Psoas muscle (tissue), 8 donors: ENCODE measurements around the gene DEGS2. TPM values are rescaled to one million over a fixed set of nuclear protein-coding genes. Genes with fewer than 3 reads are reported as not detected.
A peak's percentile ranks its signal among the peaks of the same experiment; 100 is the strongest.

Experiments used
- ATAC-seq, 4 donors: fragments of 200-7000 bp; cut with Tn5 transposase; one replicate each; pipeline ENCODE4 v1.9.1; 2020; ENCODE audit warnings: moderate library complexity in 3 of 4, mild to moderate bottlenecking in 2 of 4
- DNase-seq, 2 donors: peaks; one replicate each; pipeline ENCODE4 v3.0.0-alpha.2; 2020
- H3K27ac ChIP-seq: fragments of 200-600 bp; one replicate; pipeline ENCODE4 v1.8.0; 2022
- H3K27me3 ChIP-seq, 3 donors: fragments of 200-600 bp in 1 of 3; one replicate each; pipeline versions ENCODE4 v1.6.1 to v1.8.0; 2013 to 2022; ENCODE audit warnings: low read length in 2 of 3, mild to moderate bottlenecking in 2 of 3, moderate library complexity in 1 of 3; ENCODE audit not compliant: insufficient read depth in 3 of 3
- H3K36me3 ChIP-seq, 2 donors: fragments of 200-600 bp in 1 of 2; one replicate each; pipeline versions ENCODE4 v1.6.1 to v1.8.0; 2013 to 2022; ENCODE audit warnings: low read depth in 1 of 2, mild to moderate bottlenecking in 1 of 2, moderate library complexity in 1 of 2; ENCODE audit not compliant: insufficient read depth in 1 of 2
- H3K4me1 ChIP-seq: fragments of 200-600 bp; one replicate; pipeline ENCODE4 v1.8.0; 2022
- H3K4me3 ChIP-seq: fragments of 200-600 bp; one replicate; pipeline ENCODE4 v1.8.0; 2022; ENCODE audit warnings: mild to moderate bottlenecking
- H3K9me3 ChIP-seq: fragments of 200-600 bp; one replicate; pipeline ENCODE4 v1.8.0; 2022
- CTCF ChIP-seq: fragments of 200-600 bp; IDR thresholded peaks from one replicate; pipeline ENCODE4 v1.8.0; 2022; ENCODE audit warnings: antibody characterized with exemption
- WGBS, 3 donors: extraction: QIAGEN DNeasy Blood & Tissue Kit; methylation state at CpG; one replicate each; pipeline versions ENCODE4 v1.1.6 to v1.1.7; 2013; 5-methylcytosine and 5-hydroxymethylcytosine counted together
- intact Hi-C, 2 donors: fragments of 100-400 bp; cut with DNase I; formaldehyde crosslinking; loops; one replicate each; pipeline versions ENCODE4 v1.11.0 to v1.14.2; 2022
- polyA plus RNA-seq, 3 donors: library from polyadenylated mRNA; stranded (reverse); fragments of 200-250 nt; gene quantifications; one replicate each; pipeline ENCODE4 v1.2.3, GENCODE V29; 2013
- total RNA-seq, 4 donors: library from RNA; stranded (reverse); fragmentation: NEBNext Ultra II Directional in 2 of 4; extraction: Animal tissue kit (Norgen Biotek cat#: 25700) in 2 of 4; gene quantifications; one replicate each; pipeline versions ENCODE4 v1.2.1 to v1.2.4, GENCODE V29; 2021 to 2023
- donor health status: healthy with polysubstance abuse.
- donor health status: DM: no; HTN: no; CAD: no; lungs with moderate emphysema.
- donor health status: Bipolar disorder and iron deficiency.
- donor health status: healthy.
- donor health status: DM: yes; HTN: yes; CAD: no.
- donor health status: DM: no; HTN: no; CAD: no.
- donor health status: DM: no; HTN: no; CAD: no.
- donor health status: DM: yes; HTN: yes; CAD: no.

DEGS2 gene
- total and polyA plus RNA-seq, 7 donors: 0.04 to 0.39 (median 0.24) TPM; not detected in 3

GRCh38 chr14:100147181-100147631 is 12.2 kb downstream of the DEGS2 start:
- no peak for TF ChIP-seq CTCF
- 69 to 80% (median 76%) methylated on average over 20 of the region's 20 CpGs for WGBS, 3 donors
- Histone ChIP-seq H3K4me3 (no peak overlapping the region), H3K4me1 (no peaks in the 10 kb centered on the region), H3K36me3 (no peaks in the 10 kb centered on the region), H3K27me3 (peaks cover 0 to 6% (median 0%) of the 10 kb centered on the region in 3 donors), H3K9me3 (no peaks in the 10 kb centered on the region), H3K27ac (no peak overlapping the region)
- intact Hi-C loops: no loop called here
- ATAC-seq (no peak), DNase-seq (no peak)

- intact Hi-C loops: no loop called here
- Histone ChIP-seq H3K4me3 (no peak overlapping the region), H3K4me1 (no peaks in the 10 kb centered on the region), H3K27ac (no peak overlapping the region), H3K36me3 (no peaks in the 10 kb centered on the region), H3K27me3 (peaks cover 0 to 6% (median 0%) of the 10 kb centered on the region in 3 donors), H3K9me3 (no peaks in the 10 kb centered on the region)
- DNase-seq: no peak
- peak in 1 of 4 donors; percentile 15 for ATAC-seq
- 83 to 89% (median 87%) methylated on average over 27 to 29 of the region's 29 CpGs for WGBS, 3 donors
- TF ChIP-seq CTCF: no peak
Observed at GRCh38 chr14:100146531-100147091, 12.8 kb downstream of the DEGS2 start.

- Histone ChIP-seq H3K27ac (no peak overlapping the region), H3K4me1 (no peaks in the 10 kb centered on the region), H3K4me3 (no peak overlapping the region), H3K9me3 (no peaks in the 10 kb centered on the region), H3K27me3 (peaks cover 0 to 6% (median 0%) of the 10 kb centered on the region in 3 donors), H3K36me3 (no peaks in the 10 kb centered on the region)
- TF ChIP-seq CTCF: no peak
- intact Hi-C loops: no loop called here
- DNase-seq (no peak), ATAC-seq (no peak)
- 79 to 87% (median 85%) methylated on average over 26 to 27 of the region's 27 CpGs for WGBS, 3 donors
Observed at GRCh38 chr14:100145682-100146464, 13.6 kb downstream of the DEGS2 start.

GRCh38 chr14:100144996-100145646 is 14.3 kb downstream of the DEGS2 start:
- H3K27ac ChIP-seq: no peak overlapping the region
- no peak overlapping the region for H3K4me3 ChIP-seq
- H3K4me1 ChIP-seq: no peaks in the 10 kb centered on the region
- H3K27me3 ChIP-seq: peaks cover 0 to 6% (median 0%) of the 10 kb centered on the region in 3 donors
- no peak for TF ChIP-seq CTCF
- H3K9me3 ChIP-seq: no peaks in the 10 kb centered on the region
- H3K36me3 ChIP-seq: no peaks in the 10 kb centered on the region
- ATAC-seq (no peak), DNase-seq (no peak)
- intact Hi-C loops: no loop called here
- 78 to 87% (median 83%) methylated on average over 17 to 18 of the region's 18 CpGs for WGBS, 3 donors
